Heart right ventricle (tissue), 16 donors: ENCODE data around the gene PTPRM. TPM values are rescaled to one million over a fixed set of nuclear protein-coding genes. Genes with fewer than 3 reads are reported as not detected.

ENCODE experiments used
- ATAC-seq, 8 donors: fragments of 200-7000 bp; cut with Tn5 transposase; one replicate each; pipeline ENCODE4 v1.9.1; 2020; ENCODE audit warnings: mild to moderate bottlenecking in 8 of 8, moderate library complexity in 8 of 8, moderate number of reproducible peaks in 1 of 8
- DNase-seq, 2 donors: peaks; one replicate each; pipeline ENCODE4 v3.0.0-alpha.2; 2020
- H3K27ac ChIP-seq, 10 donors: fragments of 200-600 bp; sonication (generic) in 2 of 10; one replicate each; pipeline versions ENCODE4 v1.5.0 to v1.8.0; 2020 to 2022; ENCODE audit warnings: mild to moderate bottlenecking in 3 of 10
- H3K27me3 ChIP-seq, 7 donors: fragments of 200-600 bp; one replicate each; pipeline ENCODE4 v1.8.0; 2021 to 2022; ENCODE audit warnings: mild to moderate bottlenecking in 2 of 7
- H3K36me3 ChIP-seq, 9 donors: fragments of 200-600 bp; sonication (generic) in 1 of 9; one replicate each; pipeline versions ENCODE4 v1.5.0 to v1.8.0; 2020 to 2022; ENCODE audit warnings: mild to moderate bottlenecking in 2 of 9
- H3K4me1 ChIP-seq, 9 donors: fragments of 200-600 bp; sonication (generic) in 1 of 9; one replicate each; pipeline versions ENCODE4 v1.5.0 to v1.8.0; 2020 to 2022; ENCODE audit warnings: mild to moderate bottlenecking in 4 of 9
- H3K4me3 ChIP-seq, 10 donors: fragments of 200-600 bp; sonication (generic) in 2 of 10; one replicate each; pipeline versions ENCODE4 v1.5.0 to v1.8.0; 2020 to 2022; ENCODE audit warnings: mild to moderate bottlenecking in 7 of 10, moderate library complexity in 2 of 10
- H3K9me3 ChIP-seq, 11 donors: fragments of 200-600 bp in 10 of 11; sonication (generic) in 2 of 11; one replicate each; pipeline versions ENCODE4 v1.5.0 to v1.8.0; 2013 to 2022; ENCODE audit warnings: mild to moderate bottlenecking in 2 of 11, control low read depth in 1 of 11, moderate library complexity in 1 of 11
- CTCF ChIP-seq, 9 donors: fragments of 200-600 bp; sonication (generic) in 2 of 9; IDR thresholded peaks; one replicate each; pipeline versions ENCODE4 v1.5.0 to v1.8.0; 2021 to 2022; ENCODE audit warnings: antibody characterized with exemption in 9 of 9, mild to moderate bottlenecking in 5 of 9, moderate library complexity in 1 of 9
- WGBS, 2 donors: extraction: QIAGEN DNeasy Blood & Tissue Kit; methylation state at CpG; one replicate each; pipeline ENCODE4 v1.1.7; 2013; ENCODE audit warnings: inconsistent platforms in 1 of 2; 5-methylcytosine and 5-hydroxymethylcytosine counted together
- intact Hi-C, 10 donors: fragments of 100-400 bp; cut with DNase I; formaldehyde crosslinking; loops; one replicate each; pipeline versions ENCODE4 v1.11.1 to v1.14.2; 2022
- polyA plus RNA-seq, 2 donors: library from polyadenylated mRNA; stranded (reverse); fragments of 200-250 nt; gene quantifications; one replicate each; pipeline ENCODE4 v1.2.3, GENCODE V29; 2013
- total RNA-seq, 10 donors: library from RNA; stranded (reverse); fragmentation: NEBNext Ultra II Directional in 3 of 10; extraction: Animal tissue kit (Norgen Biotek cat#: 25700) in 3 of 10; gene quantifications; one replicate each; pipeline versions ENCODE4 v1.2.1 to v1.2.4, GENCODE V29; 2021 to 2023
- donor health status: Arrhythmogenic right ventricular cardiomyopathy.
- donor health status: ischemic (EF 13 %, LVEDD 7.1; RV severe dilation, severe dysfunction).
- donor health status: healthy with polysubstance abuse.
- donor health status: DM: no; HTN: yes; CAD: no.
- donor health status: DM: no; HTN: no; CAD: no.
- donor health status: ischemic (EF 25% LVEDD 6.9; RV normal size, moderate dysfunction).
- donor health status: ischemic (EF 25% LVEDD 5.7; RV mildly dilated, moderate dysfunction).
- donor health status: healthy.
- donor health status: DM: yes; HTN: yes; CAD: no.
- donor health status: Ischemic cardiomyopathy.
- donor health status: ischemic (EF 35%, LVEDD 5.7; RV mildly dilated, moderate dysfunction).
- donor health status: nonischemic (EF 11% LVEDD 7.7; RV severe dilation, severe dysfunction).
- donor health status: DM: yes; HTN: yes; CAD: no.
- donor health status: PGD.
- donor health status: ischemic (EF 29% LVEDD 5.4; RV normal size, mild dysfunction).
- donor health status: nonischemic (EF 23%, LVEDD 6.1; RV moderate dilation, normal function).

Gene PTPRM
- total and polyA plus RNA-seq, 12 donors, result 81.7 to 170 (median 132) TPM

- peaks cover 0 to 13% (median 8%) of the 10 kb centered on the region in 11 donors for H3K9me3 ChIP-seq
- DNase-seq (no peak), ATAC-seq (no peak)
- peaks cover 0 to 10% (median 4%) of the 10 kb centered on the region in 9 donors for H3K36me3 ChIP-seq
- H3K4me3 ChIP-seq, result no peak overlapping the region
- no peaks in the 10 kb centered on the region for H3K27me3 ChIP-seq
- TF ChIP-seq CTCF (IDR thresholded peaks at IDR 0.05), result no peak
- 90 to 92% methylated on average over 2 of the region's 2 CpGs for WGBS, 2 donors
- no peak overlapping the region for H3K27ac ChIP-seq
- intact Hi-C loops, result no loop called here
- H3K4me1 ChIP-seq, result peaks cover 0 to 20% (median 13%) of the 10 kb centered on the region in 9 donors
These were observed 540.3 kb downstream of the PTPRM start for GRCh38 chr18:8107426-8107825.

GRCh38 chr18:8114480-8114879, 547.4 kb downstream of the PTPRM start:
- H3K4me1 ChIP-seq, result peaks cover 0 to 33% (median 17%) of the 10 kb centered on the region in 9 donors
- no peak for TF ChIP-seq CTCF (IDR thresholded peaks at IDR 0.05)
- no peaks in the 10 kb centered on the region for H3K9me3 ChIP-seq
- no peaks in the 10 kb centered on the region for H3K27me3 ChIP-seq
- no peak for ATAC-seq
- DNase-seq, result no peak
- intact Hi-C loops, result no loop called here
- H3K36me3 ChIP-seq, result peaks cover 0 to 29% (median 0%) of the 10 kb centered on the region in 9 donors
- no peak overlapping the region for H3K27ac ChIP-seq
- H3K4me3 ChIP-seq, result no peak overlapping the region
- 74 to 84% methylated on average over 2 of the region's 2 CpGs for WGBS, 2 donors

- no peak for DNase-seq
- intact Hi-C loops, result no loop called here
- peaks cover 0 to 21% (median 8%) of the 10 kb centered on the region in 9 donors for H3K4me1 ChIP-seq
- H3K27ac ChIP-seq, result no peak overlapping the region
- no peak for ATAC-seq
- no peaks in the 10 kb centered on the region for H3K27me3 ChIP-seq
- 86 to 88% methylated on average over 2 of the region's 2 CpGs for WGBS, 2 donors
- no peak overlapping the region for H3K4me3 ChIP-seq
- H3K36me3 ChIP-seq, result peaks cover 0 to 29% (median 0%) of the 10 kb centered on the region in 9 donors
- TF ChIP-seq CTCF (IDR thresholded peaks at IDR 0.05), result no peak
- H3K9me3 ChIP-seq, result no peaks in the 10 kb centered on the region
These were observed 549.4 kb downstream of the PTPRM start for GRCh38 chr18:8116341-8117005.

GRCh38 chr18:8117006-8117371, 549.9 kb downstream of the PTPRM start:
- intact Hi-C loops, result no loop called here
- Histone ChIP-seq H3K27me3 (no peaks in the 10 kb centered on the region), H3K27ac (no peak overlapping the region), H3K9me3 (no peaks in the 10 kb centered on the region), H3K4me3 (no peak overlapping the region), H3K4me1 (peaks cover 0 to 18% (median 8%) of the 10 kb centered on the region in 9 donors), H3K36me3 (peaks cover 0 to 30% (median 0%) of the 10 kb centered on the region in 9 donors)
- no peak for TF ChIP-seq CTCF (IDR thresholded peaks at IDR 0.05)
- 91 to 93% methylated on average over 2 of the region's 2 CpGs for WGBS, 2 donors
- DNase-seq (no peak), ATAC-seq (no peak)
